HEK293 (cell line): Measurements from ENCODE around the gene PARD3B.

ENCODE experiments used
- CTCF ChIA-PET: fragments of 350-600 bp; formaldehyde crosslinking; extraction: SDS; loops from one replicate; lab custom pipeline; 2021; ENCODE audit warnings: antibody characterized with exemption; lab: Yijun Ruan, JAX
- POLR2A ChIA-PET: fragments of 300-600 bp; formaldehyde crosslinking; extraction: SDS; loops from one replicate; lab custom pipeline; 2020; ENCODE audit warnings: antibody characterized with exemption, inconsistent platforms; lab: Yijun Ruan, JAX
- H3K27ac ChIP-seq: fragments of 200-500 bp; sonication (Bioruptor generic); 2 replicates; pipeline ENCODE4 v1.5.1; 2014; ENCODE audit warnings: low read depth, low read length, control low read depth, inconsistent platforms; ENCODE audit errors: extremely low read depth
- H3K36me3 ChIP-seq, 2 experiments: fragments of 200-500 bp in 1 of 2; sonication (Bioruptor generic) in 1 of 2; 1 replicate in 1 of 2; 2 replicates in 1 of 2; pipeline ENCODE4 v1.5.1; 2014 to 2017; ENCODE audit warnings: inconsistent platforms in 2 of 2, low read length in 2 of 2; ENCODE audit not compliant: control insufficient read depth in 2 of 2, insufficient read depth in 1 of 2
- H3K4me1 ChIP-seq: fragments of 200-500 bp; sonication (Bioruptor generic); 2 replicates; pipeline ENCODE4 v1.5.1; 2014; ENCODE audit warnings: mild to moderate bottlenecking, low read length, inconsistent platforms; ENCODE audit not compliant: control insufficient read depth, insufficient read depth
- H3K4me3 ChIP-seq: 2 replicates; pipeline ENCODE4 v1.5.1; 2011; ENCODE audit warnings: low read depth, mild to moderate bottlenecking, control low read depth, low read length, moderate library complexity
- H3K9me3 ChIP-seq: fragments of 200-500 bp; sonication (Bioruptor generic); 2 replicates; pipeline ENCODE4 v1.5.1; 2014; ENCODE audit warnings: low read depth, low read length, inconsistent platforms; ENCODE audit not compliant: control insufficient read depth, insufficient read depth
- HOXA7 ChIP-seq: sonication (generic); formaldehyde crosslinking; IDR thresholded peaks from 2 replicates; pipeline ENCODE4 v1.8.1; 2022; ENCODE audit warnings: missing genetic modification reagents, borderline replicate concordance
- KLF10 ChIP-seq: fragments of 450-650 bp; IDR thresholded peaks from 2 replicates; pipeline ENCODE4 v1.5.1; 2018; ENCODE audit warnings: missing biosample characterization, mild to moderate bottlenecking, missing genetic modification characterization
- MYNN ChIP-seq: fragments of 450-650 bp; formaldehyde crosslinking; IDR thresholded peaks from 2 replicates; pipeline ENCODE4 v1.5.1; 2016; ENCODE audit warnings: missing biosample characterization, missing genetic modification characterization, borderline replicate concordance
- OSR2 ChIP-seq: fragments of 450-650 bp; formaldehyde crosslinking; IDR thresholded peaks from 2 replicates; pipeline ENCODE4 v1.5.1; 2016; ENCODE audit warnings: missing biosample characterization, missing genetic modification characterization
- PBX3 ChIP-seq: sonication (generic); formaldehyde crosslinking; IDR thresholded peaks from 2 replicates; pipeline ENCODE4 v1.8.1; 2022; ENCODE audit warnings: mild to moderate bottlenecking, moderate library complexity, missing genetic modification reagents
- RBAK ChIP-seq: fragments of 450-650 bp; formaldehyde crosslinking; IDR thresholded peaks from 2 replicates; pipeline ENCODE4 v1.5.1; 2016; ENCODE audit warnings: missing biosample characterization, missing genetic modification characterization
- SETDB1 ChIP-seq: IDR thresholded peaks from one replicate; pipeline ENCODE4 v1.6.1; 2017; ENCODE audit warnings: mild to moderate bottlenecking, low read length, moderate library complexity, mixed read lengths; ENCODE audit not compliant: insufficient read length
- TCF7L2 ChIP-seq: IDR thresholded peaks from 2 replicates; pipeline ENCODE4 v1.6.1; 2011; ENCODE audit warnings: low read depth, mild to moderate bottlenecking, inconsistent platforms, low read length, moderate library complexity, borderline replicate concordance
- ZBTB1 ChIP-seq: fragments of 450-650 bp; formaldehyde crosslinking; IDR thresholded peaks from 2 replicates; pipeline ENCODE4 v1.5.1; 2016; ENCODE audit warnings: missing biosample characterization, missing genetic modification characterization
- ZBTB20 ChIP-seq: fragments of 450-650 bp; formaldehyde crosslinking; IDR thresholded peaks from 2 replicates; pipeline ENCODE4 v1.5.1; 2016; ENCODE audit warnings: missing biosample characterization, missing genetic modification characterization
- ZNF155 ChIP-seq: fragments of 450-650 bp; formaldehyde crosslinking; IDR thresholded peaks from 2 replicates; pipeline ENCODE4 v1.5.1; 2016; ENCODE audit warnings: missing biosample characterization, missing genetic modification characterization
- ZNF175 ChIP-seq: fragments of 450-650 bp; formaldehyde crosslinking; IDR thresholded peaks from 2 replicates; pipeline ENCODE4 v1.5.1; 2016; ENCODE audit warnings: missing biosample characterization, missing genetic modification characterization
- ZNF19 ChIP-seq: fragments of 450-650 bp; formaldehyde crosslinking; IDR thresholded peaks from 2 replicates; pipeline ENCODE4; 2016; ENCODE audit warnings: missing biosample characterization, missing genetic modification characterization, low read depth
- ZNF211 ChIP-seq: fragments of 450-650 bp; formaldehyde crosslinking; IDR thresholded peaks from 2 replicates; pipeline ENCODE4 v1.5.1; 2016; ENCODE audit warnings: low read depth, missing biosample characterization, missing genetic modification characterization
- ZNF221 ChIP-seq: fragments of 450-650 bp; formaldehyde crosslinking; IDR thresholded peaks from 2 replicates; pipeline ENCODE4 v1.5.1; 2017; ENCODE audit warnings: missing biosample characterization, missing genetic modification characterization, borderline replicate concordance
- ZNF366 ChIP-seq: fragments of 450-650 bp; formaldehyde crosslinking; conservative IDR thresholded peaks from 2 replicates; pipeline ENCODE4 v1.5.1; 2016; ENCODE audit warnings: missing biosample characterization, missing genetic modification characterization
- ZNF514 ChIP-seq: fragments of 450-650 bp; formaldehyde crosslinking; IDR thresholded peaks from 2 replicates; pipeline ENCODE4 v1.5.1; 2016; ENCODE audit warnings: missing biosample characterization, missing genetic modification characterization
- ZNF561 ChIP-seq: fragments of 450-650 bp; IDR thresholded peaks from 2 replicates; pipeline ENCODE4 v1.5.1; 2018; ENCODE audit warnings: missing biosample characterization, missing genetic modification characterization, borderline replicate concordance
- ZNF571 ChIP-seq: fragments of 450-650 bp; formaldehyde crosslinking; IDR thresholded peaks from 2 replicates; pipeline ENCODE4 v1.5.0; 2017; ENCODE audit warnings: missing biosample characterization, missing genetic modification characterization
- ZNF580 ChIP-seq: fragments of 450-650 bp; formaldehyde crosslinking; IDR thresholded peaks from 2 replicates; pipeline ENCODE4 v1.5.1; 2016; ENCODE audit warnings: missing biosample characterization, missing genetic modification characterization
- ZNF610 ChIP-seq: fragments of 450-650 bp; formaldehyde crosslinking; IDR thresholded peaks from 2 replicates; pipeline ENCODE4 v1.5.1; 2016; ENCODE audit warnings: missing biosample characterization, missing genetic modification characterization, borderline replicate concordance
- ZNF629 ChIP-seq: fragments of 450-650 bp; formaldehyde crosslinking; IDR thresholded peaks from 2 replicates; pipeline ENCODE4 v1.5.1; 2017; ENCODE audit warnings: missing biosample characterization, missing genetic modification characterization
- ZNF658 ChIP-seq: fragments of 450-650 bp; formaldehyde crosslinking; IDR thresholded peaks from 2 replicates; pipeline ENCODE4; 2016; ENCODE audit warnings: missing biosample characterization, missing genetic modification characterization
- ZNF660 ChIP-seq: fragments of 450-650 bp; IDR thresholded peaks from 2 replicates; pipeline ENCODE4 v1.5.1; 2018; ENCODE audit warnings: missing biosample characterization, mild to moderate bottlenecking, missing genetic modification characterization
- ZNF701 ChIP-seq: fragments of 450-650 bp; formaldehyde crosslinking; IDR thresholded peaks from 2 replicates; pipeline ENCODE4 v1.5.1; 2016; ENCODE audit warnings: missing biosample characterization, missing genetic modification characterization
- ZNF707 ChIP-seq: fragments of 450-650 bp; formaldehyde crosslinking; IDR thresholded peaks from 2 replicates; pipeline ENCODE4 v1.5.1; 2016; ENCODE audit warnings: missing biosample characterization, missing genetic modification characterization
- ZNF791 ChIP-seq: fragments of 450-650 bp; formaldehyde crosslinking; IDR thresholded peaks from 2 replicates; pipeline ENCODE4 v1.5.1; 2016; ENCODE audit warnings: missing biosample characterization, missing genetic modification characterization
- TF ChIP-seq, protein P1 (sequence below): fragments of 450-650 bp; formaldehyde crosslinking; IDR thresholded peaks from 2 replicates; pipeline ENCODE4 v1.5.1; 2016; ENCODE audit warnings: missing biosample characterization, missing genetic modification characterization
- TF ChIP-seq, protein P2 (sequence below): fragments of 450-650 bp; IDR thresholded peaks from 2 replicates; pipeline ENCODE4 v1.5.1; 2018; ENCODE audit warnings: missing biosample characterization, missing genetic modification characterization

PARD3B gene

GRCh38 chr2:204718607-204719006, 173.3 kb downstream of the PARD3B start:
- H3K4me3 ChIP-seq, result no peak overlapping the region
- ChIA-PET CTCF (no interaction called here), POLR2A (no interaction called here)
- no peaks in the 10 kb centered on the region for H3K9me3 ChIP-seq
- H3K27ac ChIP-seq, result no peak overlapping the region
- TF ChIP-seq ZNF707 (tag by site-specific recombination) (no peak), ZNF580 (tag by site-specific recombination) (no peak), PBX3 (CRISPR knock-in tag) (no peak), ZNF221 (tag by site-specific recombination) (no peak), ZNF571 (tag by site-specific recombination) (no peak), HOXA7 (CRISPR knock-in tag) (no peak), ZNF561 (tag by site-specific recombination) (no peak), ZNF610 (tag by site-specific recombination) (no peak), ZNF211 (no peak), ZNF701 (no peak), KLF10 (tag by site-specific recombination) (no peak), ZNF175 (tag by site-specific recombination) (no peak), ZNF155 (tag by site-specific recombination) (no peak), ZNF366 (no peak), ZNF514 (tag by site-specific recombination) (no peak), ZBTB1 (no peak), ZNF629 (no peak), OSR2 (no peak)
- TF ChIP-seq, protein P1, sequence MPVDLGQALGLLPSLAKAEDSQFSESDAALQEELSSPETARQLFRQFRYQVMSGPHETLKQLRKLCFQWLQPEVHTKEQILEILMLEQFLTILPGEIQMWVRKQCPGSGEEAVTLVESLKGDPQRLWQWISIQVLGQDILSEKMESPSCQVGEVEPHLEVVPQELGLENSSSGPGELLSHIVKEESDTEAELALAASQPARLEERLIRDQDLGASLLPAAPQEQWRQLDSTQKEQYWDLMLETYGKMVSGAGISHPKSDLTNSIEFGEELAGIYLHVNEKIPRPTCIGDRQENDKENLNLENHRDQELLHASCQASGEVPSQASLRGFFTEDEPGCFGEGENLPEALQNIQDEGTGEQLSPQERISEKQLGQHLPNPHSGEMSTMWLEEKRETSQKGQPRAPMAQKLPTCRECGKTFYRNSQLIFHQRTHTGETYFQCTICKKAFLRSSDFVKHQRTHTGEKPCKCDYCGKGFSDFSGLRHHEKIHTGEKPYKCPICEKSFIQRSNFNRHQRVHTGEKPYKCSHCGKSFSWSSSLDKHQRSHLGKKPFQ, result no peak
- TF ChIP-seq, protein P2, sequence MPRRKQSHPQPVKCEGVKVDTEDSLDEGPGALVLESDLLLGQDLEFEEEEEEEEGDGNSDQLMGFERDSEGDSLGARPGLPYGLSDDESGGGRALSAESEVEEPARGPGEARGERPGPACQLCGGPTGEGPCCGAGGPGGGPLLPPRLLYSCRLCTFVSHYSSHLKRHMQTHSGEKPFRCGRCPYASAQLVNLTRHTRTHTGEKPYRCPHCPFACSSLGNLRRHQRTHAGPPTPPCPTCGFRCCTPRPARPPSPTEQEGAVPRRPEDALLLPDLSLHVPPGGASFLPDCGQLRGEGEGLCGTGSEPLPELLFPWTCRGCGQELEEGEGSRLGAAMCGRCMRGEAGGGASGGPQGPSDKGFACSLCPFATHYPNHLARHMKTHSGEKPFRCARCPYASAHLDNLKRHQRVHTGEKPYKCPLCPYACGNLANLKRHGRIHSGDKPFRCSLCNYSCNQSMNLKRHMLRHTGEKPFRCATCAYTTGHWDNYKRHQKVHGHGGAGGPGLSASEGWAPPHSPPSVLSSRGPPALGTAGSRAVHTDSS (tag by site-specific recombination), result no peak
- H3K4me1 ChIP-seq, result no peaks in the 10 kb centered on the region
- no peaks in the 10 kb centered on the region for H3K36me3 ChIP-seq

DNA sequence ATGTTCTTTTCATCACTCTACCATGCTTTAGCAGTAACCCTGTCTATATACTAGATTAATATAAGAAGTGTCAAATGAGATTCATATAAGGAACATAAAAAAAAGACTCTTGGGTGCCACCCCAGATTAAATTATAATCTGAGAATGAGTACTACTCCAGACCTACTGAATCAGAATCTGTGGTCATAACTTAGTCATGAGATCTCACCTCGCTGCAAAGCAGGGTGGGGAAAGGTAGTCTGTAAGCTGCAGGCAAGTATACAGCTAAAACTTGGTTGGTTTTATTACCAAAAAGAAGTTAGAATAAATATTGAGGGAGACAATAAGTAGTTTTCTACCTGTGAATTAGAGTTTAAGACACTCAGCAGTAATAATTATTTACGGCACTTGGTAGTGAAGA, 175.6 kb downstream of the PARD3B start:
- POLR2A ChIA-PET, result no interaction called here
- no peak overlapping the region for H3K4me3 ChIP-seq
- H3K36me3 ChIP-seq, result no peaks in the 10 kb centered on the region
- TF ChIP-seq ZNF707 (tag by site-specific recombination) (no peak), ZNF19 (tag by site-specific recombination) (no peak), MYNN (no peak), ZBTB20 (tag by site-specific recombination) (no peak), TCF7L2 (no peak), ZNF791 (tag by site-specific recombination) (no peak), ZNF561 (tag by site-specific recombination) (no peak), ZNF660 (no peak), ZNF658 (tag by site-specific recombination) (no peak), SETDB1 (no peak), RBAK (tag by site-specific recombination) (no peak)
- no peaks in the 10 kb centered on the region for H3K9me3 ChIP-seq
- no peaks in the 10 kb centered on the region for H3K4me1 ChIP-seq
- CTCF ChIA-PET, result no interaction called here
- no peak overlapping the region for H3K27ac ChIP-seq
